HG03442 (cell line): ENCODE data around the gene LBHD2.
"Not testable (repeated sequence)": the region's sequence is repeated elsewhere in the genome, so short reads cannot be mapped to it uniquely, and the experiment has no call there.

Source experiments
- ATAC-seq: cut with Tn5 transposase; IDR thresholded peaks from one replicate; pipeline ENCODE4 v1.9.1; 2021; ENCODE audit warnings: mild to moderate bottlenecking, moderate library complexity; ENCODE audit not compliant: unreplicated experiment

LBHD2 gene

GRCh38 chr14:103118018-103118662 lies 34.1 kb downstream of the LBHD2 start:
- no peak for ATAC-seq

GRCh38 chr14:103118663-103119404 lies 34.8 kb downstream of the LBHD2 start:
- no peak for ATAC-seq

GRCh38 chr14:103119527-103119926 lies 35.5 kb downstream of the LBHD2 start:
- ATAC-seq, result not testable (repeated sequence)

GRCh38 chr14:103121121-103121845 lies 37.3 kb downstream of the LBHD2 start:
- no peak for ATAC-seq

GRCh38 chr14:103121846-103122584 lies 38.0 kb downstream of the LBHD2 start:
- ATAC-seq, result no peak

- ATAC-seq, result no peak
Measured at GRCh38 chr14:103122585-103122946, 38.6 kb downstream of the LBHD2 start.

- ATAC-seq, result no peak
Measured at GRCh38 chr14:103122947-103123633, 39.1 kb downstream of the LBHD2 start, which contains the start of gene TNFAIP2. TNFAIP2 (plus strand) TSS chr14:103123461; CDS start chr14:103126458, 2,997 bp downstream.

GRCh38 chr14:103123634-103124500 lies 39.9 kb downstream of the LBHD2 start:
- no peak for ATAC-seq

GRCh38 chr14:103124501-103125001 lies 40.5 kb downstream of the LBHD2 start:
- no peak for ATAC-seq

- ATAC-seq, result no peak
Measured at GRCh38 chr14:103125098-103126070, 41.4 kb downstream of the LBHD2 start.

- ATAC-seq, result no peak
Measured at GRCh38 chr14:103126088-103126872, 42.3 kb downstream of the LBHD2 start.

GRCh38 chr14:103126873-103127304 lies 42.9 kb downstream of the LBHD2 start:
- no peak for ATAC-seq

GRCh38 chr14:103127356-103127755 lies 43.3 kb downstream of the LBHD2 start:
- ATAC-seq, result no peak

GRCh38 chr14:103127861-103128598 lies 44.0 kb downstream of the LBHD2 start:
- no peak for ATAC-seq

- no peak for ATAC-seq
Measured at GRCh38 chr14:103128631-103129300, 44.8 kb downstream of the LBHD2 start.
